A549 (cell line): Measurements from ENCODE around the gene OR4Q2. TPM values are rescaled to one million over a fixed set of nuclear protein-coding genes. Genes with fewer than 3 reads are reported as not detected.
"Not testable (repeated sequence)": the region's sequence is repeated elsewhere in the genome, so short reads cannot be mapped to it uniquely, and the experiment has no call there.

Experiments
- ATAC-seq, 2 experiments: fragments of 200-7000 bp in 1 of 2; fragments of >200 bp in 1 of 2; cut with Nextera tagmentation in 1 of 2; cut with Tn5 transposase in 1 of 2; 3 replicates each; pipeline versions ENCODE4 v1.8.0 to v1.9.1; 2018 to 2020; ENCODE audit warnings: mild to moderate bottlenecking in 1 of 2, moderate library complexity in 1 of 2
- CTCF ChIA-PET: fragments of 300-600 bp; sonication (Branson Sonifier 250); formaldehyde crosslinking; extraction: SDS; loops from one replicate; lab custom pipeline; 2021; ENCODE audit warnings: antibody characterized with exemption, inconsistent platforms; lab: Yijun Ruan, JAX
- POLR2A ChIA-PET: fragments of 350-600 bp; formaldehyde crosslinking; extraction: SDS; loops from one replicate; lab custom pipeline; 2021; ENCODE audit warnings: antibody characterized with exemption, inconsistent platforms; lab: Yijun Ruan, JAX
- DNase-seq, 2 experiments: peaks; one replicate each; pipeline versions ENCODE4 v3.0.0 to v3.0.0-alpha.2; 2011 to 2016; ENCODE audit warnings: low read depth in 1 of 2, low spot score in 1 of 2
- FAIRE-seq: peaks from 2 replicates; lab custom pipeline; 2011; peaks lifted over from hg19 to GRCh38; lab: Jason Lieb, UNC
- H3K27ac ChIP-seq, 2 experiments: fragments of >200 bp; sonication (Bioruptor Twin); formaldehyde crosslinking; 3 replicates each; pipeline ENCODE4 v1.5.1; 2016 to 2017
- H3K4me1 ChIP-seq: fragments of >200 bp; sonication (Bioruptor Twin); formaldehyde crosslinking; 3 replicates; pipeline ENCODE4 v1.6.1; 2016
- H3K4me2 ChIP-seq: fragments of >200 bp; sonication (Bioruptor Twin); formaldehyde crosslinking; 3 replicates; pipeline ENCODE4 v1.6.1; 2016
- H3K4me3 ChIP-seq: fragments of >200 bp; sonication (Bioruptor Twin); formaldehyde crosslinking; 3 replicates; pipeline ENCODE4 v1.5.1; 2016
- H3K9me3 ChIP-seq: fragments of >200 bp; sonication (Bioruptor Twin); formaldehyde crosslinking; 3 replicates; pipeline ENCODE4 v1.6.1; 2016
- ATOH8 ChIP-seq: fragments of 250-450 bp; sonication (Bioruptor Pico); IDR thresholded peaks from 2 replicates; pipeline ENCODE4 v1.5.0; 2020; ENCODE audit warnings: low read depth, mild to moderate bottlenecking, moderate library complexity
- EHF ChIP-seq: fragments of 250-450 bp; sonication (Bioruptor Pico); IDR thresholded peaks from 2 replicates; pipeline ENCODE4 v1.5.0; 2020; ENCODE audit warnings: mild to moderate bottlenecking
- EP300 ChIP-seq, 2 experiments: fragments of >200 bp; sonication (Bioruptor Twin); formaldehyde crosslinking; IDR thresholded peaks; 2 replicates in 1 of 2; 3 replicates in 1 of 2; pipeline ENCODE4 v1.6.1; 2016 to 2017
- FOSB ChIP-seq: fragments of 250-450 bp; sonication (Bioruptor Pico); IDR thresholded peaks from 2 replicates; pipeline ENCODE4 v1.5.0; 2020; ENCODE audit warnings: mild to moderate bottlenecking, moderate library complexity
- FOSL2 ChIP-seq, 2 experiments: fragments of 450-650 bp in 1 of 2; fragments of >200 bp in 1 of 2; sonication (Bioruptor Twin) in 1 of 2; formaldehyde crosslinking; IDR thresholded peaks; 2 replicates each; pipeline versions ENCODE4 v1.5.0 to v1.6.1; 2016 to 2020; ENCODE audit warnings: mild to moderate bottlenecking in 1 of 2, moderate library complexity in 1 of 2
- HEYL ChIP-seq: fragments of 250-450 bp; sonication (Bioruptor Pico); IDR thresholded peaks from 2 replicates; pipeline ENCODE4 v1.8.0; 2021; ENCODE audit warnings: mild to moderate bottlenecking, moderate library complexity
- HOXB13 ChIP-seq: fragments of 250-450 bp; sonication (Bioruptor Pico); IDR thresholded peaks from 2 replicates; pipeline ENCODE4 v1.5.0; 2020; ENCODE audit warnings: low read depth, mild to moderate bottlenecking, moderate library complexity
- JUN ChIP-seq, 2 experiments: fragments of >200 bp; sonication (Bioruptor Twin); formaldehyde crosslinking; IDR thresholded peaks; 2 replicates in 1 of 2; 3 replicates in 1 of 2; pipeline ENCODE4 v1.6.1; 2016 to 2017
- KDM5A ChIP-seq: fragments of 200-600 bp; sonication (generic); IDR thresholded peaks from 2 replicates; pipeline ENCODE4 v1.6.1; 2016; ENCODE audit warnings: antibody characterized with exemption, mild to moderate bottlenecking
- NFE2L2 ChIP-seq: fragments of 150-350 bp; conservative IDR thresholded peaks from 2 replicates; pipeline ENCODE4 v1.6.1; 2014; ENCODE audit warnings: low read length
- POLR2A ChIP-seq: IDR thresholded peaks from 2 replicates; pipeline ENCODE4 v1.6.1; 2012; ENCODE audit warnings: mild to moderate bottlenecking, low read length
- POLR2AphosphoS2 ChIP-seq: conservative IDR thresholded peaks from 2 replicates; pipeline ENCODE4 v1.6.1; 2012; ENCODE audit warnings: low read length, improper control_type of control experiment, inconsistent platforms
- RAD21 ChIP-seq, 2 experiments: fragments of >200 bp in 1 of 2; sonication (Bioruptor Twin) in 1 of 2; formaldehyde crosslinking in 1 of 2; IDR thresholded peaks in 1 of 2; conservative IDR thresholded peaks in 1 of 2; 2 replicates in 1 of 2; 3 replicates in 1 of 2; pipeline ENCODE4 v1.6.1; 2012 to 2018; ENCODE audit warnings: inconsistent platforms in 1 of 2
- RCOR1 ChIP-seq: fragments of 150-350 bp; IDR thresholded peaks from 2 replicates; pipeline ENCODE4 v1.6.1; 2014; ENCODE audit warnings: antibody characterized with exemption, low read length, low read depth
- RFX5 ChIP-seq: fragments of 450-650 bp; IDR thresholded peaks from 2 replicates; pipeline ENCODE4 v1.7.1; 2014; ENCODE audit warnings: antibody characterized with exemption, mild to moderate bottlenecking, moderate library complexity
- RNF2 ChIP-seq: fragments of 200-600 bp; sonication (generic); IDR thresholded peaks from 2 replicates; pipeline ENCODE4 v1.6.1; 2016; ENCODE audit warnings: low read depth, mild to moderate bottlenecking, antibody characterized with exemption, moderate library complexity, borderline replicate concordance
- SREBF2 ChIP-seq: fragments of 450-650 bp; IDR thresholded peaks from 2 replicates; pipeline ENCODE4 v1.6.1; 2014; ENCODE audit warnings: mild to moderate bottlenecking, moderate library complexity
- TP53 ChIP-seq: fragments of 250-450 bp; sonication (Bioruptor Pico); IDR thresholded peaks from 2 replicates; pipeline ENCODE4 v1.5.0; 2021; ENCODE audit warnings: mild to moderate bottlenecking, moderate library complexity
- ZSCAN20 ChIP-seq: fragments of 250-450 bp; sonication (Bioruptor Pico); IDR thresholded peaks from 2 replicates; pipeline ENCODE4 v1.8.0; 2022; ENCODE audit warnings: mild to moderate bottlenecking, moderate library complexity
- WGBS: methylation state at CpG from one replicate; pipeline ENCODE4 v1.1.6; 2017; ENCODE audit errors: missing lambda C conversion rate; 5-methylcytosine and 5-hydroxymethylcytosine counted together
- polyA minus RNA-seq: library from RNA; depleted of rRNA, polyadenylated mRNA; stranded (reverse); fragments of >200 nt; gene quantifications from 2 replicates; pipeline ENCODE4 v1.2.3, GENCODE V29; 2011; rRNA and poly(A)+ RNA removed
- polyA plus RNA-seq, 4 experiments: library from polyadenylated mRNA; depleted of rRNA in 3 of 4; stranded (reverse); fragments of >200 nt; fragmentation: RNase III in 1 of 4; extraction: RNeasy Plus Mini Kit Qiagen cat#74134 plus additional on column Dnase treatment in 1 of 4; gene quantifications; 2 replicates in 3 of 4; 3 replicates in 1 of 4; pipeline ENCODE4 v1.2.3, GENCODE V29; 2011 to 2017

The OR4Q2 gene
- polyA plus RNA-seq (2011; rRNA removed) = not detected in 2 replicates
- not detected in 2 replicates for polyA plus RNA-seq (2012; cell fraction: cytosol; rRNA removed)
- polyA plus RNA-seq (2012; cell fraction: nucleus; rRNA removed) = not detected in 2 replicates
- polyA plus RNA-seq (2017; fragmentation: RNase III; extraction: RNeasy Plus Mini Kit Qiagen cat#74134 plus additional on column Dnase treatment) = not detected in 3 replicates
- not detected in 2 replicates for polyA minus RNA-seq

GRCh38 chr14:20001863-20002262 lies at the start of gene OR4Q2:
Gene OR4Q2, plus strand, starts transcription at chr14:20002163.
- H3K9me3 ChIP-seq = no peaks in the 10 kb centered on the region
- no peak for DNase-seq
- no peaks in the 10 kb centered on the region for H3K4me1 ChIP-seq
- POLR2A ChIA-PET = no interaction called here
- no peak within 1 kb of the TSS for H3K4me2 ChIP-seq
- CTCF ChIA-PET = no interaction called here
- no peak within 1 kb of the TSS for H3K4me3 ChIP-seq
- no peak within 1 kb of the TSS for H3K27ac ChIP-seq
- no peak for TF ChIP-seq HEYL (CRISPR knock-in tag)
- TF ChIP-seq RNF2 = no peak
- TF ChIP-seq POLR2A = no peak
- no peak for TF ChIP-seq KDM5A
- TF ChIP-seq TP53 (CRISPR knock-in tag) = no peak
- no peak for TF ChIP-seq FOSL2 (IDR thresholded peaks at IDR 0.05)
- no peak for TF ChIP-seq FOSL2 (CRISPR knock-in tag; IDR thresholded peaks at IDR 0.05)
- no peak for TF ChIP-seq RCOR1
- no peak for TF ChIP-seq HOXB13
- TF ChIP-seq SREBF2 = no peak
- TF ChIP-seq, all 56 proteins: peak for 0
- no peak for ATAC-seq
- no peak for FAIRE-seq

DNA sequence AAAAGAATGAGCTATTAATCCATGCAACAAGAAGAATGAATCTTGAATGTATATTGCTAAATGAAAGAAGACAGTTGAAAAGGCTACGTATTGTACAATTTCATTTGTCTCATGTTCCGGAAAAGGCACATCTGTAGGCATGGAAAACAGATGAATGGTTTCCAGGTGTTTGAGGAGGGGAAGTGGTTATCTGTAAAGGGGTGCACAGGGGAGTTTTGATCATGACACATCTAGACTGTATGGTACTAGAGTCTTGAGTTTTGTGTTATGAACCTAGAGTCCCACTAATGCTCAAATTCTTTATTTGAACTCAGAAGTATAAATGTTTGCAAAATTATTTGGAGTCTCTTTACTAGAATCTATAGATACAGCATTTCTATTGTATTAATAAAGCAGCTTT lies 32.2 kb upstream of the OR4Q2 start:
- FAIRE-seq, POLR2A ChIA-PET, CTCF ChIA-PET, H3K4me3 ChIP-seq, DNase-seq, H3K4me2 ChIP-seq, H3K27ac ChIP-seq, H3K9me3 ChIP-seq, ATAC-seq, H3K4me1 ChIP-seq: not testable (repeated sequence)
- 31% methylated on average over 2 of the region's 2 CpGs for WGBS

GRCh38 chr14:19974844-19975243 lies 27.1 kb upstream of the OR4Q2 start:
- POLR2A ChIA-PET = no interaction called here
- no peak for ATAC-seq
- no peak for FAIRE-seq

GRCh38 chr14:19975291-19975690 lies 26.7 kb upstream of the OR4Q2 start, which contains the start of gene OR4K15:
Gene OR4K15, plus strand, starts transcription at chr14:19975591. Its CDS starts 0 bp downstream, at chr14:19975591.
- CTCF ChIA-PET = no interaction called here
- 71% methylated on average over 3 of the region's 3 CpGs for WGBS
- Histone ChIP-seq H3K27ac (no peak within 1 kb of the TSS), H3K4me3 (no peak within 1 kb of the TSS), H3K4me1 (no peaks in the 10 kb centered on the region), H3K4me2 (no peak within 1 kb of the TSS), H3K9me3 (no peaks in the 10 kb centered on the region)
- POLR2A ChIA-PET = no interaction called here
- DNase-seq (no peak), FAIRE-seq (no peak), ATAC-seq (no peak)
- TF ChIP-seq RCOR1 (no peak), HOXB13 (no peak), RFX5 (no peak), POLR2A (no peak), EP300 (IDR thresholded peaks at IDR 0.05) (no peak), ATOH8 (CRISPR knock-in tag) (no peak), EHF (CRISPR knock-in tag) (no peak), RAD21 (conservative IDR thresholded peaks at IDR 0.05 in 1 of 2, IDR thresholded peaks at IDR 0.05 in 1 of 2) (no peak), ZSCAN20 (no peak), NFE2L2 (no peak), FOSB (CRISPR knock-in tag) (no peak), TP53 (CRISPR knock-in tag) (no peak), JUN (IDR thresholded peaks at IDR 0.05) (no peak)

More at GRCh38 chr14:19974844-19975243, 27.1 kb upstream of the OR4Q2 start:
- CTCF ChIA-PET = no interaction called here
- Histone ChIP-seq H3K27ac (no peak overlapping the region), H3K4me3 (no peak overlapping the region), H3K9me3 (no peaks in the 10 kb centered on the region), H3K4me2 (no peak overlapping the region), H3K4me1 (no peaks in the 10 kb centered on the region)
- WGBS = 27% methylated on average over 1 of the region's 1 CpG
- no peak for TF ChIP-seq POLR2AphosphoS2
- DNase-seq = no peak
